ENCODE results near the gene NEIL1. TPM values are rescaled to one million over a fixed set of nuclear protein-coding genes. Genes with fewer than 3 reads are reported as not detected.
"Not testable (repeated sequence)": the region's sequence is repeated elsewhere in the genome, so short reads cannot be mapped to it uniquely, and the experiment has no call there.

Gene NEIL1
- total RNA-seq, 2 donors from 2014 or later, result 6.0 to 11.7 TPM

GRCh38 chr15:75321711-75322110 is 25.1 kb upstream of the NEIL1 start:
- TF ChIP-seq CTCF (IDR thresholded peaks at IDR 0.05), result no peak
- Histone ChIP-seq H3K4me3 (no peak overlapping the region), H3K4me1 (no peaks in the 10 kb centered on the region), H3K27me3 (no peaks in the 10 kb centered on the region), H3K36me3 (no peaks in the 10 kb centered on the region), H3K9me3 (no peaks in the 10 kb centered on the region), H3K27ac (no peak overlapping the region)
- DNase-seq (ENCODE audit: low spot score), result no peak

- no peak overlapping the region for H3K4me3 ChIP-seq
- H3K9me3 ChIP-seq, result no peaks in the 10 kb centered on the region
- no peaks in the 10 kb centered on the region for H3K4me1 ChIP-seq
- no peak for DNase-seq (ENCODE audit: low spot score)
- H3K36me3 ChIP-seq, result no peaks in the 10 kb centered on the region
- TF ChIP-seq CTCF (IDR thresholded peaks at IDR 0.05), result no peak
- no peaks in the 10 kb centered on the region for H3K27me3 ChIP-seq
- H3K27ac ChIP-seq, result no peak overlapping the region
Observed at GRCh38 chr15:75325922-75326321, 20.9 kb upstream of the NEIL1 start.

GRCh38 chr15:75327005-75327404 is 19.8 kb upstream of the NEIL1 start:
- TF ChIP-seq CTCF (IDR thresholded peaks at IDR 0.05), result no peak
- no peaks in the 10 kb centered on the region for H3K4me1 ChIP-seq
- no peak overlapping the region for H3K4me3 ChIP-seq
- no peaks in the 10 kb centered on the region for H3K27me3 ChIP-seq
- H3K9me3 ChIP-seq, result no peaks in the 10 kb centered on the region
- DNase-seq (ENCODE audit: low spot score), result no peak
- no peaks in the 10 kb centered on the region for H3K36me3 ChIP-seq
- no peak overlapping the region for H3K27ac ChIP-seq

- Histone ChIP-seq H3K36me3 (no peaks in the 10 kb centered on the region), H3K27ac (no peak overlapping the region), H3K4me1 (no peaks in the 10 kb centered on the region), H3K27me3 (no peaks in the 10 kb centered on the region), H3K4me3 (no peak overlapping the region), H3K9me3 (no peaks in the 10 kb centered on the region)
- no peak for DNase-seq (ENCODE audit: low spot score)
- no peak for TF ChIP-seq CTCF (IDR thresholded peaks at IDR 0.05)
Observed at GRCh38 chr15:75327491-75327890, 19.3 kb upstream of the NEIL1 start.

- Histone ChIP-seq H3K27me3 (no peaks in the 10 kb centered on the region), H3K9me3 (no peaks in the 10 kb centered on the region), H3K4me1 (no peaks in the 10 kb centered on the region), H3K36me3 (no peaks in the 10 kb centered on the region), H3K4me3 (no peak overlapping the region), H3K27ac (no peak overlapping the region)
- no peak for TF ChIP-seq CTCF (IDR thresholded peaks at IDR 0.05)
- no peak for DNase-seq (ENCODE audit: low spot score)
Observed at GRCh38 chr15:75328493-75329314, 18.1 kb upstream of the NEIL1 start.

- no peaks in the 10 kb centered on the region for H3K27me3 ChIP-seq
- H3K4me3 ChIP-seq, result no peak overlapping the region
- no peaks in the 10 kb centered on the region for H3K4me1 ChIP-seq
- H3K36me3 ChIP-seq, result no peaks in the 10 kb centered on the region
- DNase-seq (ENCODE audit: low spot score), result no peak
- H3K27ac ChIP-seq, result no peak overlapping the region
- no peaks in the 10 kb centered on the region for H3K9me3 ChIP-seq
- TF ChIP-seq CTCF (IDR thresholded peaks at IDR 0.05), result no peak
Observed at GRCh38 chr15:75329571-75329970, 17.3 kb upstream of the NEIL1 start.

- not testable (repeated sequence) for H3K9me3 ChIP-seq; DNase-seq (ENCODE audit: low spot score); H3K27me3 ChIP-seq; H3K4me3 ChIP-seq; H3K27ac ChIP-seq; H3K36me3 ChIP-seq
- peaks cover 0 to 17% of the 10 kb centered on the region in 2 donors for H3K4me1 ChIP-seq
Observed at GRCh38 chr15:75332093-75332492, 14.7 kb upstream of the NEIL1 start.

- H3K4me3 ChIP-seq; H3K27me3 ChIP-seq; DNase-seq (ENCODE audit: low spot score); H3K9me3 ChIP-seq; H3K36me3 ChIP-seq; H3K27ac ChIP-seq: not testable (repeated sequence)
- H3K4me1 ChIP-seq, result peaks cover 0 to 18% of the 10 kb centered on the region in 2 donors
Observed at GRCh38 chr15:75333654-75334419, 13.0 kb upstream of the NEIL1 start.
